Measurements from ENCODE around the gene NTN4. TPM values are rescaled to one million over a fixed set of nuclear protein-coding genes. Genes with fewer than 3 reads are reported as not detected.
"Not testable (repeated sequence)": the region's sequence is repeated elsewhere in the genome, so short reads cannot be mapped to it uniquely, and the experiment has no call there.

The NTN4 gene
- total RNA-seq, 1 donor = 135 TPM

GRCh38 chr12:95784286-95784685 lies 6.3 kb downstream of the NTN4 start:
- no peak overlapping the region for H3K4me3 ChIP-seq (ENCODE audit: low read depth, low read length)
- no peak for DNase-seq (ENCODE audit: low read depth)
- TF ChIP-seq CTCF (IDR thresholded peaks at IDR 0.05; ENCODE audit: insufficient read depth, low read depth, low read length) = no peak

GRCh38 chr12:95775466-95775865 lies 15.1 kb downstream of the NTN4 start:
- not testable (repeated sequence) for DNase-seq (ENCODE audit: low read depth); H3K4me3 ChIP-seq (ENCODE audit: low read depth, low read length)

- TF ChIP-seq CTCF (IDR thresholded peaks at IDR 0.05; ENCODE audit: insufficient read depth, low read depth, low read length) = no peak
- DNase-seq (ENCODE audit: low read depth) = peak; percentile 54
These were observed 16.1 kb downstream of the NTN4 start for GRCh38 chr12:95774311-95775045.

GRCh38 chr12:95773320-95773719 lies 17.2 kb downstream of the NTN4 start:
- no peak for TF ChIP-seq CTCF (IDR thresholded peaks at IDR 0.05; ENCODE audit: insufficient read depth, low read depth, low read length)
- DNase-seq (ENCODE audit: low read depth) = no peak
- no peak overlapping the region for H3K4me3 ChIP-seq (ENCODE audit: low read depth, low read length)

More at GRCh38 chr12:95774311-95775045, 16.1 kb downstream of the NTN4 start:
- H3K4me3 ChIP-seq (ENCODE audit: low read depth, low read length) = no peak overlapping the region

GRCh38 chr12:95767703-95768102 lies 22.9 kb downstream of the NTN4 start:
- H3K4me3 ChIP-seq (ENCODE audit: low read depth, low read length) = no peak overlapping the region
- DNase-seq (ENCODE audit: low read depth) = no peak
- TF ChIP-seq CTCF (IDR thresholded peaks at IDR 0.05; ENCODE audit: insufficient read depth, low read depth, low read length) = no peak

- no peak for DNase-seq (ENCODE audit: low read depth)
- TF ChIP-seq CTCF (IDR thresholded peaks at IDR 0.05; ENCODE audit: insufficient read depth, low read depth, low read length) = no peak
- H3K4me3 ChIP-seq (ENCODE audit: low read depth, low read length) = no peak overlapping the region
These were observed 24.1 kb downstream of the NTN4 start for GRCh38 chr12:95766356-95767019.

GRCh38 chr12:95764848-95765247 lies 25.7 kb downstream of the NTN4 start:
- H3K4me3 ChIP-seq (ENCODE audit: low read depth, low read length) = no peak overlapping the region
- no peak for TF ChIP-seq CTCF (IDR thresholded peaks at IDR 0.05; ENCODE audit: insufficient read depth, low read depth, low read length)
- DNase-seq (ENCODE audit: low read depth) = no peak

Measured in fibroblast of villous mesenchyme (primary cell).